ENCODE measurements around the gene OPALIN.

OPALIN gene

GRCh38 chr10:96301616-96302015, 57.2 kb downstream of the OPALIN start:
- no peak for DNase-seq (ENCODE audit: low read depth in 2 of 2, low spot score in 1 of 2)

- no peak for DNase-seq (ENCODE audit: low read depth in 2 of 2, low spot score in 1 of 2)
These were observed 59.4 kb downstream of the OPALIN start for GRCh38 chr10:96299383-96299782.

- no peak for DNase-seq (ENCODE audit: low read depth in 2 of 2, low spot score in 1 of 2)
These were observed 60.4 kb downstream of the OPALIN start for GRCh38 chr10:96298362-96298761.

GRCh38 chr10:96297486-96297885, 61.3 kb downstream of the OPALIN start:
- no peak for DNase-seq (ENCODE audit: low read depth in 2 of 2, low spot score in 1 of 2)

- no peak for DNase-seq (ENCODE audit: low read depth in 2 of 2, low spot score in 1 of 2)
These were observed 63.3 kb downstream of the OPALIN start for GRCh38 chr10:96295475-96295874.
